Activated CD4-positive, alpha-beta memory T cell treated with anti-CD3 and anti-CD28 coated beads, Interleukin-2, amount 10 ng/mL, durations not matched to agents 7 days and 5 days (primary cell): ENCODE results near the gene LYPD3. TPM values are rescaled to one million over a fixed set of nuclear protein-coding genes. Genes with fewer than 3 reads are reported as not detected.

ENCODE experiments used
- CTCF ChIA-PET: fragments of 350-600 bp; sonication (Branson Sonifier 250); formaldehyde crosslinking; loops from one replicate; lab custom pipeline; 2021; ENCODE audit warnings: antibody characterized with exemption, inconsistent platforms; lab: Charles Lee
- POLR2A ChIA-PET: fragments of 350-600 bp; sonication (Branson Sonifier 250); formaldehyde crosslinking; loops from one replicate; lab custom pipeline; 2021; ENCODE audit warnings: antibody characterized with exemption; lab: Charles Lee
- DNase-seq: peaks from one replicate; pipeline ENCODE4 v3.0.0-alpha.2; 2020
- H3K27ac Mint-ChIP-seq: one replicate; pipeline ENCODE4 v1.8.0; 2021; ENCODE audit warnings: mild to moderate bottlenecking, mixed read lengths
- H3K27me3 Mint-ChIP-seq: one replicate; pipeline ENCODE4 v1.8.0; 2021; ENCODE audit warnings: mixed read lengths
- H3K36me3 Mint-ChIP-seq: one replicate; pipeline ENCODE4 v1.8.0; 2021; ENCODE audit warnings: low read depth, mixed read lengths
- H3K4me1 Mint-ChIP-seq: one replicate; pipeline ENCODE4 v1.8.0; 2021; ENCODE audit warnings: mixed read lengths
- H3K4me3 Mint-ChIP-seq: one replicate; pipeline ENCODE4 v1.8.0; 2021; ENCODE audit warnings: mild to moderate bottlenecking, mixed read lengths
- H3K9me3 Mint-ChIP-seq: one replicate; pipeline ENCODE4 v1.8.0; 2021; ENCODE audit warnings: mixed read lengths
- total RNA-seq, 2 experiments: library from RNA; stranded (reverse); gene quantifications; one replicate each; pipeline ENCODE4 v1.2.3, GENCODE V29; 2021

Gene LYPD3
- total RNA-seq, 2 experiments from 2014 or later, result 0.63 to 1.0 TPM

GRCh38 chr19:43501661-43502418 is 36.4 kb upstream of the LYPD3 start:
- H3K27ac Mint-ChIP-seq, result no peak overlapping the region
- peaks cover 32% of the 10 kb centered on the region for H3K4me1 Mint-ChIP-seq
- DNase-seq, result no peak
- H3K4me3 Mint-ChIP-seq, result no peak overlapping the region
- peaks cover 15% of the 10 kb centered on the region for H3K36me3 Mint-ChIP-seq
- POLR2A ChIA-PET, result no interaction called here
- CTCF ChIA-PET, result interaction anchor here (0.6 to 5.0 kb wide), 5 partner anchors 17 to 250 kb away, joined by 3 to 41 read pairs (median 3); no protein-coding TSS in a partner anchor
- no peaks in the 10 kb centered on the region for H3K9me3 Mint-ChIP-seq
- no peaks in the 10 kb centered on the region for H3K27me3 Mint-ChIP-seq

- no peak overlapping the region for H3K27ac Mint-ChIP-seq
- CTCF ChIA-PET, result interaction anchor here (0.8 to 1.0 kb wide), 2 partner anchors 52 to 96 kb away, joined by 3 read pairs; no protein-coding TSS in a partner anchor
- POLR2A ChIA-PET, result no interaction called here
- no peak for DNase-seq
- no peak overlapping the region for H3K4me3 Mint-ChIP-seq
- H3K9me3 Mint-ChIP-seq, result no peaks in the 10 kb centered on the region
- peaks cover 17% of the 10 kb centered on the region for H3K36me3 Mint-ChIP-seq
- no peaks in the 10 kb centered on the region for H3K27me3 Mint-ChIP-seq
- peaks cover 17% of the 10 kb centered on the region for H3K4me1 Mint-ChIP-seq
These were observed 33.6 kb upstream of the LYPD3 start for GRCh38 chr19:43499042-43499441.

- H3K36me3 Mint-ChIP-seq, result peaks cover 15% of the 10 kb centered on the region
- POLR2A ChIA-PET, result no interaction called here
- H3K9me3 Mint-ChIP-seq, result no peaks in the 10 kb centered on the region
- no peak overlapping the region for H3K4me3 Mint-ChIP-seq
- H3K4me1 Mint-ChIP-seq, result peaks cover 11% of the 10 kb centered on the region
- DNase-seq, result no peak
- no peak overlapping the region for H3K27ac Mint-ChIP-seq
- CTCF ChIA-PET, result interaction anchor here (0.8 kb wide), 1 partner anchor 97 kb away, joined by 3 read pairs; no protein-coding TSS in a partner anchor
- H3K27me3 Mint-ChIP-seq, result no peaks in the 10 kb centered on the region
These were observed 32.9 kb upstream of the LYPD3 start for GRCh38 chr19:43498233-43498842.

GRCh38 chr19:43496960-43497359 is 31.6 kb upstream of the LYPD3 start:
- no peak for DNase-seq
- Mint-ChIP-seq H3K9me3 (no peaks in the 10 kb centered on the region), H3K4me3 (no peak overlapping the region), H3K27me3 (no peaks in the 10 kb centered on the region), H3K4me1 (peaks cover 1% of the 10 kb centered on the region), H3K27ac (no peak overlapping the region), H3K36me3 (peaks cover 10% of the 10 kb centered on the region)
- POLR2A ChIA-PET, result interaction anchor here (0.9 kb wide), 1 partner anchor 90 kb away, joined by 3 read pairs; no protein-coding TSS in a partner anchor
- CTCF ChIA-PET, result interaction anchor here (2.0 kb wide), 1 partner anchor 23 kb away, joined by 8 read pairs; no protein-coding TSS in a partner anchor

GRCh38 chr19:43495082-43495481 is 29.7 kb upstream of the LYPD3 start:
- Mint-ChIP-seq H3K36me3 (peaks cover 8% of the 10 kb centered on the region), H3K27ac (no peak overlapping the region), H3K4me1 (no peaks in the 10 kb centered on the region), H3K4me3 (no peak overlapping the region), H3K27me3 (no peaks in the 10 kb centered on the region), H3K9me3 (no peaks in the 10 kb centered on the region)
- no peak for DNase-seq
- ChIA-PET POLR2A (no interaction called here), CTCF (interaction anchor here (2.0 kb wide), 1 partner anchor 25 kb away, joined by 8 read pairs; no protein-coding TSS in a partner anchor)

- H3K9me3 Mint-ChIP-seq, result no peaks in the 10 kb centered on the region
- no peak overlapping the region for H3K4me3 Mint-ChIP-seq
- H3K4me1 Mint-ChIP-seq, result no peaks in the 10 kb centered on the region
- H3K36me3 Mint-ChIP-seq, result peaks cover 7% of the 10 kb centered on the region
- H3K27ac Mint-ChIP-seq, result no peak overlapping the region
- no peaks in the 10 kb centered on the region for H3K27me3 Mint-ChIP-seq
- POLR2A ChIA-PET, result interaction anchor here (1.2 kb wide), 2 partner anchors 13 to 27 kb away, joined by 3 to 4 read pairs; partner anchors contain the start of gene PHLDB3
- CTCF ChIA-PET, result interaction anchor here (1.1 to 1.4 kb wide), 3 partner anchors 10 to 55 kb away, joined by 3 to 5 read pairs (median 3); no protein-coding TSS in a partner anchor
- no peak for DNase-seq
These were observed 25.4 kb upstream of the LYPD3 start for GRCh38 chr19:43490759-43491158.

- DNase-seq, result no peak
- Mint-ChIP-seq H3K27ac (no peak overlapping the region), H3K27me3 (no peaks in the 10 kb centered on the region), H3K9me3 (no peaks in the 10 kb centered on the region), H3K4me3 (no peak overlapping the region), H3K4me1 (no peaks in the 10 kb centered on the region), H3K36me3 (peaks cover 4% of the 10 kb centered on the region)
- ChIA-PET CTCF (interaction anchor here (1.1 to 1.4 kb wide), 3 partner anchors 10 to 54 kb away, joined by 3 to 5 read pairs (median 3); no protein-coding TSS in a partner anchor), POLR2A (interaction anchor here (1.2 kb wide), 2 partner anchors 14 to 26 kb away, joined by 3 to 4 read pairs; partner anchors contain the start of gene PHLDB3)
These were observed 24.7 kb upstream of the LYPD3 start for GRCh38 chr19:43489979-43490599.

GRCh38 chr19:43489310-43489709 is 23.9 kb upstream of the LYPD3 start:
- POLR2A ChIA-PET, result no interaction called here
- H3K4me1 Mint-ChIP-seq, result no peaks in the 10 kb centered on the region
- H3K9me3 Mint-ChIP-seq, result no peaks in the 10 kb centered on the region
- no peak overlapping the region for H3K27ac Mint-ChIP-seq
- peaks cover under 1% of the 10 kb centered on the region for H3K36me3 Mint-ChIP-seq
- CTCF ChIA-PET, result no interaction called here
- H3K27me3 Mint-ChIP-seq, result no peaks in the 10 kb centered on the region
- no peak overlapping the region for H3K4me3 Mint-ChIP-seq
- DNase-seq, result no peak

GRCh38 chr19:43488179-43488578 is 22.8 kb upstream of the LYPD3 start:
- Mint-ChIP-seq H3K4me1 (no peaks in the 10 kb centered on the region), H3K9me3 (no peaks in the 10 kb centered on the region), H3K27me3 (no peaks in the 10 kb centered on the region), H3K4me3 (no peak overlapping the region), H3K27ac (no peak overlapping the region), H3K36me3 (no peaks in the 10 kb centered on the region)
- CTCF ChIA-PET, result no interaction called here
- DNase-seq, result no peak
- POLR2A ChIA-PET, result no interaction called here

GRCh38 chr19:43486412-43486811 is 21.0 kb upstream of the LYPD3 start:
- no peak overlapping the region for H3K27ac Mint-ChIP-seq
- no peaks in the 10 kb centered on the region for H3K36me3 Mint-ChIP-seq
- no peak overlapping the region for H3K4me3 Mint-ChIP-seq
- no peak for DNase-seq
- H3K27me3 Mint-ChIP-seq, result no peaks in the 10 kb centered on the region
- no peaks in the 10 kb centered on the region for H3K4me1 Mint-ChIP-seq
- CTCF ChIA-PET, result no interaction called here
- POLR2A ChIA-PET, result no interaction called here
- no peaks in the 10 kb centered on the region for H3K9me3 Mint-ChIP-seq

- DNase-seq, result no peak
- POLR2A ChIA-PET, result no interaction called here
- Mint-ChIP-seq H3K9me3 (no peaks in the 10 kb centered on the region), H3K4me3 (no peak overlapping the region), H3K27me3 (no peaks in the 10 kb centered on the region), H3K4me1 (no peaks in the 10 kb centered on the region), H3K36me3 (no peaks in the 10 kb centered on the region), H3K27ac (no peak overlapping the region)
- CTCF ChIA-PET, result no interaction called here
These were observed 20.5 kb upstream of the LYPD3 start for GRCh38 chr19:43485951-43486350.

GRCh38 chr19:43483281-43483680 is 17.9 kb upstream of the LYPD3 start:
- Mint-ChIP-seq H3K27me3 (no peaks in the 10 kb centered on the region), H3K9me3 (no peaks in the 10 kb centered on the region), H3K4me3 (no peak overlapping the region), H3K4me1 (no peaks in the 10 kb centered on the region), H3K27ac (no peak overlapping the region), H3K36me3 (no peaks in the 10 kb centered on the region)
- CTCF ChIA-PET, result interaction anchor here (0.6 to 1.7 kb wide), 3 partner anchors 37 to 54 kb away, joined by 3 to 6 read pairs (median 3); no protein-coding TSS in a partner anchor
- DNase-seq, result no peak
- POLR2A ChIA-PET, result interaction anchor here (0.9 kb wide), 1 partner anchor 21 kb away, joined by 3 read pairs; no protein-coding TSS in a partner anchor
